GM19193 (cell line): ENCODE measurements around the gene TTC24.
A peak's percentile ranks its signal among the peaks of the same experiment; 100 is the strongest.

ENCODE experiments used
- POLR2A ChIP-seq: IDR thresholded peaks from 4 replicates; pipeline ENCODE4 v1.6.1; 2011; ENCODE audit not compliant: insufficient read depth, insufficient read length; ENCODE audit errors: extremely low read depth

Gene TTC24

GRCh38 chr1:156572663-156573018 is 6.9 kb upstream of the TTC24 start:
- no peak for TF ChIP-seq POLR2A

DNA sequence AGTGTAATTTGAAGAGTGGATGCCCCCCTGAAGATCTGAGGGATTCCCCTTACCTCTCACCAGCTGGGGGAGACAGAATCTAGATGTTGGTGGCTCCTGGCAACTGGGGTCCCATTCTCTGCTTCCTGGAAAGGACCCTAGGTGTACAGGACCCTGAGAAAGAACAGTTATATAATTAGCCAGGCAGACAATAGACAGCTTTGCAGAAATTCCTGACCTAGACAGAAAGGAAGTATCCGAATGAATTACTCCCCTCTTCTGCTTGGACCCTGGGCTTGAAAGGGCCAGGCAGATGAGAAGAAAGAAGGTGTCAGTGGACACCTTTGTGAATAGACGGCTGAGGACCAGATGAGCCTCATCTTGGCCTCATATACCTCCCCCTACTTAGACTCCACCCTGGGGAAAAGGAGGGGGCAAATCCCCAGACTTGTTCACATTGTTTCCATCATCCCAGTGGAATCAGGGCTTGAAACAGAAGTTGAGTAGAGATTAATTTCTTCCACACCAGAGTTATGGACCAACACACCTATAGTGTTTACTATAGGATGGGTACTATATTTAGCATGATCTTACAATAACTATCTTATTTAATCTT is 5.4 kb upstream of the TTC24 start:
- no peak for TF ChIP-seq POLR2A

GRCh38 chr1:156577550-156577949 is 2.0 kb upstream of the TTC24 start:
- no peak for TF ChIP-seq POLR2A

DNA sequence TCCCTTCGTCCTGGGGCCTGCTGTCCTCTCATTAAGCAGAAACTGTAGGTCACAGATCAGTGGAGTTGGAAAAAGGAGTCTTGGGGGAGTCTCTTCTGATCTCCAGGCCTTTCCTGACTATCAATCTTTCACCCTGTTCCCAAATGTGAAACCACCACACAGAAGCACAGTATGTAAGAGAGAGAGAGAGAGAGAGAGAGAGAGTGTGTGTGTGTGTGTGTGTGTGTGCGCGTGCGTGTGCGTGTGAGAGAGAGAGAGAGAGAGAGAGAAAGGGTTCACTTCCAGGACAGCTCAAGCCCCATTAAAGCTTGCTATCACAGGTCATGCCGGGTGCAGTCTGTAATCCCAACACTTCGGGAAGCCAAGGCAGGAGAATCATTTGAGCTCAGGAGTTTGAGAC is 1.5 kb upstream of the TTC24 start:
- no peak for TF ChIP-seq POLR2A

- TF ChIP-seq POLR2A = no peak
Observed at GRCh38 chr1:156581661-156582387, 2.3 kb downstream of the TTC24 start.

- TF ChIP-seq POLR2A = no peak
Observed at GRCh38 chr1:156582388-156583017, 3.0 kb downstream of the TTC24 start.

GRCh38 chr1:156583821-156584622 is 4.5 kb downstream of the TTC24 start:
- no peak for TF ChIP-seq POLR2A

GRCh38 chr1:156584813-156585212 is 5.3 kb downstream of the TTC24 start:
- no peak for TF ChIP-seq POLR2A

DNA sequence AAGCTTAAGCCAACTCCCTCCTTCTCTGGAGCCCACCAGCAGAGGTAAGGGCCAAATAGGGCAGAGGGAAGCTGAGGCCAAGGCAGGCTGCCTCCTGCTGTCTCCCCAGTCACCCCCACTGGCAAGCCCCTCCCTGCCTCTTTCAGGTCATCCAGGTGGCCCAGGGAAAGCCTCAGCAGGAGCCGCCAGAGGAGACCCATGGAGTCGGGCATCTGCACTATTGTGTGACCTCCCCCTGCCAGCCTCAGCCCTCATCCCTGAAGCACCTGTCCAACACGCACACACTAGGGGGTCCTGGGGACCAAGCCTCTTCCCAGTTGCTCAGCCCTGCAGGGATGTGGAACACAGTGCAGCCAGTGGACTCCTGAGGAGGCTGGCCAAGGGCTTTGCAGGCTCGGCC is 6.8 kb downstream of the TTC24 start:
- TF ChIP-seq POLR2A = no peak

DNA sequence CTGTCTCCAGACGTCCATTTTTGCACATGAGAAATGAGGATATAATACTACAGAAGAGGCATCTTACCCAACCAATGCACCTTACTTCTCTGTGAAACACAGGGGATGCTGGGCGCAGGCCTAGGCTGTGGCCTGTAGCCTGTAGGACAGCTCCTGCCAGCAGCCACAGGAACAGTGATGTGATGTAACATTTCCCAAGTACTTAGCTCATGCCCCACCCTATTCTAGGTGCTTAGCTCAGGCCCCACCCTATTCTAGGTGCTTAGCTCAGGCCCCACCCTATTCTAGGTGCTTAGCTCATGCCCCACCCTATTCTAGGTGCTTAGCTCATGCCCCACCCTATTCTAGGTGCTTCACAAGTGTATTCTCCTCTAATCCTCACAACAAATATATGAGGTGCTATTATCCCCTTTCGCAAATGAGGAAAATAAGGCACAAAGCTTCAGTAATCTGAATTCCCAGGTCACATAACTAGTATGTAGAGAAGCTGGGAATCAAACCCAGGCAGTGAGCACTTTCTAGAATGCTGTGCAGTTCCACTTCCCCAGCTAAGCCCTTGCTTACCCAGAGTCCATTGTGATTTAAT is 7.5 kb downstream of the TTC24 start:
- no peak for TF ChIP-seq POLR2A

DNA sequence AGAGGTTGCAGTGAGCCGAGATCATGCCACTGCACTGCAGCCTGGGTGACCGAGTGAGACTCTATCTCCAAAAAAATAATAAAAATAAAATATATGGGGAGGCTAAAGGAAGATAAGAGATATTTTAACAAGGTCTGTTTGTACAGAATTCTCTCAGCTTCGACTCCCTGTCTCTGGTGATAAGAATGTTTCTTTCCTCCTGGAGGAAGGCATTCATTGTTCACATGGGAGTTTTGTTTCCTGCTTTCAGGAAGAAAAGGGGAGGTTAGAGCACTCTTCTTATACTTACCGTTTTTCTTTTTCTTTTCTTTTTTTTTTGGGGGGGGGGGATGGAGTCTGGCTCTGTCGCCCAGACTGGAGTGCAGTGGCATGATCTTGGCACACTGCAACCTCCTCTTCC is 10.0 kb downstream of the TTC24 start:
- TF ChIP-seq POLR2A = no peak

GRCh38 chr1:156590326-156591180 is 11.0 kb downstream of the TTC24 start:
- no peak for TF ChIP-seq POLR2A

- TF ChIP-seq POLR2A = no peak
Observed at GRCh38 chr1:156591181-156591431, 11.6 kb downstream of the TTC24 start.

- TF ChIP-seq POLR2A = peak; percentile 95
Observed at GRCh38 chr1:156591432-156592157, 12.1 kb downstream of the TTC24 start, which contains the start of gene NAXE. Gene NAXE (plus strand): TSS chr1:156591776. CDS start chr1:156591805, 29 bp downstream.

DNA sequence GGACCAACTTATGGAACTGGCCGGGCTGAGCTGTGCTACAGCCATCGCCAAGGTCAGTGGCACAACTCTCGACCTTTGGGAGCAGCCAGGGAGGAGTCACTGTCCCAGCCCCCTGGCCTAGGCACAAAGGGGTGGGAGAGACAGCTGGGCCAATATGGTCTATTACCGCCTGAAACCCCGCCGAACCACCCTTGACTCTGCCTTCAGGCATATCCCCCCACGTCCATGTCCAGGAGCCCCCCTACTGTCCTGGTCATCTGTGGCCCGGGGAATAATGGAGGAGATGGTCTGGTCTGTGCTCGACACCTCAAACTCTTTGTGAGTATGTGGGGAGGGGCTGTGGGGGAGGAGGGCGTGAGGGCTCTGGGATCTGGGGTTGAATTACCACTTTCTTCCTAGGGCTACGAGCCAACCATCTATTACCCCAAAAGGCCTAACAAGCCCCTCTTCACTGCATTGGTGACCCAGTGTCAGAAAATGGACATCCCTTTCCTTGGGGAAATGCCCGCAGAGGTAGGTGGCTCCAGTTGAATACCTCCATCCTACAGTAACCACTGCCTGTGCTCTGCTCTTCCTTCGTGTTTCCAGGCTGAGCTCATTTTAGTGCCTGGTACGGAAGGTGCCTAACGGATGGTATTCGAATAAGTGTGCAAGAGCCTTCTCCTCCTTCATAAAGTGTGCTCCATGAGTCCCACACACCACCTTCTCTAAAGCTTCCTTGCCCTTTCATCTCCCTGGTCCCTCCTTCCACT is 12.8 kb downstream of the TTC24 start:
- TF ChIP-seq POLR2A = no peak
